Stimulated activated CD8-positive, alpha-beta memory T cell treated with anti-CD3 and anti-CD28 coated beads, Interleukin-12 subunit alpha, Interleukin-12 subunit beta, amount 100 ng/mL, for 4 hours (primary cell): ENCODE data around the gene ZNF232.
"Not testable (repeated sequence)": the region's sequence is repeated elsewhere in the genome, so short reads cannot be mapped to it uniquely, and the experiment has no call there.

Source experiments
- DNase-seq: peaks from one replicate; pipeline ENCODE4 v3.0.0-alpha.2; 2020; ENCODE audit warnings: low read depth

Gene ZNF232

GRCh38 chr17:5097101-5097834 is 14.4 kb downstream of the ZNF232 start:
- DNase-seq: peak; percentile 21

- no peak for DNase-seq
Measured at GRCh38 chr17:5096731-5097100, 15.0 kb downstream of the ZNF232 start.

GRCh38 chr17:5092218-5093010 is 19.3 kb downstream of the ZNF232 start:
- DNase-seq: no peak

GRCh38 chr17:5080591-5080990 is 31.1 kb downstream of the ZNF232 start:
- no peak for DNase-seq

- peak; percentile 65 for DNase-seq
Measured at GRCh38 chr17:5078106-5079028, 33.3 kb downstream of the ZNF232 start, which contains the start of gene ZFP3. TSS of gene ZFP3 (plus strand) at chr17:5078467. CDS start at chr17:5091505, 13,038 bp downstream.

- DNase-seq: no peak
Measured at GRCh38 chr17:5077781-5078105, 33.9 kb downstream of the ZNF232 start.

- DNase-seq: not testable (repeated sequence)
Measured at GRCh38 chr17:5077275-5077674, 34.4 kb downstream of the ZNF232 start.

GRCh38 chr17:5075472-5075871 is 36.2 kb downstream of the ZNF232 start:
- not testable (repeated sequence) for DNase-seq

GRCh38 chr17:5069724-5070123 is 42.0 kb downstream of the ZNF232 start:
- DNase-seq: no peak

GRCh38 chr17:5068236-5068635 is 43.4 kb downstream of the ZNF232 start:
- DNase-seq: no peak

GRCh38 chr17:5065227-5065744 is 46.4 kb downstream of the ZNF232 start:
- DNase-seq: no peak
